ENCODE results near the gene EIF3J. TPM values are rescaled to one million over a fixed set of nuclear protein-coding genes. Genes with fewer than 3 reads are reported as not detected.

The EIF3J gene
- polyA plus RNA-seq, 2 of the 4 experiments (the other 2 are of a cell fraction): 90.6 to 114 TPM

DNA sequence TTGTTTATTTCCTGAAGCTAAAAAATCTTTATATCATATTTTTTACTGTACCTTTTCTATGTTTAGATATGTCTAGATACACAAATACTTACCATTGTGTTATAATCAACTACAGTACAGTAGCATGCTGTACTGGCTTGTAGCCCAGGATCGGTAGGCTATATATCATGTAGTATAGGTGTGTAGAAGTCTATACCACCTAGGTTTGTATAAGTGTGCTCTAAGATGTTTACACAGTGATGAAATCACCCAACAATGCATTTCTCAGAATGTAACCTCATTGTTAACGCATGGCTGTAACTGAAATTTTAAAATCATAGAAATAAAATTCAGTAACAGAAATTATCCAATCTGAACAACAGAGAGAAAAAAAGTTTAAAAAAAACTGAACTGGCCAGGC is 43.2 kb downstream of the EIF3J start:
- Histone ChIP-seq H3K27ac (no peak overlapping the region), H3K4me3 (no peak overlapping the region), H3K9me3 (no peaks in the 10 kb centered on the region), H3K4me1 (no peaks in the 10 kb centered on the region), H3K4me2 (no peak overlapping the region)
- ChIA-PET CTCF (interaction anchor here (1.2 to 3.8 kb wide), 4 partner anchors 9 to 159 kb away, joined by 3 to 22 read pairs (median 8); no protein-coding TSS in a partner anchor), POLR2A (no interaction called here)
- no peak for FAIRE-seq
- WGBS (ENCODE audit: missing lambda C conversion rate): 83% methylated on average over 2 of the region's 2 CpGs
- ATAC-seq: no peak
- DNase-seq (ENCODE audit: low read depth in 1 of 2, low spot score in 1 of 2): no peak
- TF ChIP-seq EP300 (IDR thresholded peaks at IDR 0.05) (no peak), ZNF302 (CRISPR knock-in tag; IDR thresholded peaks at IDR 0.05) (no peak), CEBPB (IDR thresholded peaks at IDR 0.05) (no peak), KDM1A (IDR thresholded peaks at IDR 0.05; ENCODE audit: low read depth) (no peak), FOSB (CRISPR knock-in tag; IDR thresholded peaks at IDR 0.05) (no peak), SMC3 (IDR thresholded peaks at IDR 0.05) (no peak), NPAS2 (CRISPR knock-in tag; IDR thresholded peaks at IDR 0.05; ENCODE audit: borderline replicate concordance) (no peak), TFCP2L1 (CRISPR knock-in tag; IDR thresholded peaks at IDR 0.05) (no peak), CBX8 (IDR thresholded peaks at IDR 0.05) (no peak), NFE2L2 (conservative IDR thresholded peaks at IDR 0.05; ENCODE audit: low read length) (no peak), FOXS1 (CRISPR knock-in tag; IDR thresholded peaks at IDR 0.05) (no peak), PHF8 (IDR thresholded peaks at IDR 0.05; ENCODE audit: borderline replicate concordance, low read depth) (no peak), EHF (CRISPR knock-in tag; IDR thresholded peaks at IDR 0.05) (no peak), ZFP36 (IDR thresholded peaks at IDR 0.05; ENCODE audit: borderline replicate concordance, partially characterized antibody) (no peak), MAFK (IDR thresholded peaks at IDR 0.05; ENCODE audit: partially characterized antibody) (no peak), HOXB13 (CRISPR knock-in tag; IDR thresholded peaks at IDR 0.05; ENCODE audit: low read depth) (no peak)
- TF ChIP-seq, protein P1, sequence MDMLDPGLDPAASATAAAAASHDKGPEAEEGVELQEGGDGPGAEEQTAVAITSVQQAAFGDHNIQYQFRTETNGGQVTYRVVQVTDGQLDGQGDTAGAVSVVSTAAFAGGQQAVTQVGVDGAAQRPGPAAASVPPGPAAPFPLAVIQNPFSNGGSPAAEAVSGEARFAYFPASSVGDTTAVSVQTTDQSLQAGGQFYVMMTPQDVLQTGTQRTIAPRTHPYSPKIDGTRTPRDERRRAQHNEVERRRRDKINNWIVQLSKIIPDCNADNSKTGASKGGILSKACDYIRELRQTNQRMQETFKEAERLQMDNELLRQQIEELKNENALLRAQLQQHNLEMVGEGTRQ (IDR thresholded peaks at IDR 0.05): no peak
- TF ChIP-seq, protein P2, sequence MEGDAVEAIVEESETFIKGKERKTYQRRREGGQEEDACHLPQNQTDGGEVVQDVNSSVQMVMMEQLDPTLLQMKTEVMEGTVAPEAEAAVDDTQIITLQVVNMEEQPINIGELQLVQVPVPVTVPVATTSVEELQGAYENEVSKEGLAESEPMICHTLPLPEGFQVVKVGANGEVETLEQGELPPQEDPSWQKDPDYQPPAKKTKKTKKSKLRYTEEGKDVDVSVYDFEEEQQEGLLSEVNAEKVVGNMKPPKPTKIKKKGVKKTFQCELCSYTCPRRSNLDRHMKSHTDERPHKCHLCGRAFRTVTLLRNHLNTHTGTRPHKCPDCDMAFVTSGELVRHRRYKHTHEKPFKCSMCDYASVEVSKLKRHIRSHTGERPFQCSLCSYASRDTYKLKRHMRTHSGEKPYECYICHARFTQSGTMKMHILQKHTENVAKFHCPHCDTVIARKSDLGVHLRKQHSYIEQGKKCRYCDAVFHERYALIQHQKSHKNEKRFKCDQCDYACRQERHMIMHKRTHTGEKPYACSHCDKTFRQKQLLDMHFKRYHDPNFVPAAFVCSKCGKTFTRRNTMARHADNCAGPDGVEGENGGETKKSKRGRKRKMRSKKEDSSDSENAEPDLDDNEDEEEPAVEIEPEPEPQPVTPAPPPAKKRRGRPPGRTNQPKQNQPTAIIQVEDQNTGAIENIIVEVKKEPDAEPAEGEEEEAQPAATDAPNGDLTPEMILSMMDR (IDR thresholded peaks at IDR 0.05): no peak
- TF ChIP-seq, protein P3, sequence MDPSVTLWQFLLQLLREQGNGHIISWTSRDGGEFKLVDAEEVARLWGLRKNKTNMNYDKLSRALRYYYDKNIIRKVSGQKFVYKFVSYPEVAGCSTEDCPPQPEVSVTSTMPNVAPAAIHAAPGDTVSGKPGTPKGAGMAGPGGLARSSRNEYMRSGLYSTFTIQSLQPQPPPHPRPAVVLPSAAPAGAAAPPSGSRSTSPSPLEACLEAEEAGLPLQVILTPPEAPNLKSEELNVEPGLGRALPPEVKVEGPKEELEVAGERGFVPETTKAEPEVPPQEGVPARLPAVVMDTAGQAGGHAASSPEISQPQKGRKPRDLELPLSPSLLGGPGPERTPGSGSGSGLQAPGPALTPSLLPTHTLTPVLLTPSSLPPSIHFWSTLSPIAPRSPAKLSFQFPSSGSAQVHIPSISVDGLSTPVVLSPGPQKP (IDR thresholded peaks at IDR 0.05; ENCODE audit: low read depth, low read length): no peak
- TF ChIP-seq, protein P4, sequence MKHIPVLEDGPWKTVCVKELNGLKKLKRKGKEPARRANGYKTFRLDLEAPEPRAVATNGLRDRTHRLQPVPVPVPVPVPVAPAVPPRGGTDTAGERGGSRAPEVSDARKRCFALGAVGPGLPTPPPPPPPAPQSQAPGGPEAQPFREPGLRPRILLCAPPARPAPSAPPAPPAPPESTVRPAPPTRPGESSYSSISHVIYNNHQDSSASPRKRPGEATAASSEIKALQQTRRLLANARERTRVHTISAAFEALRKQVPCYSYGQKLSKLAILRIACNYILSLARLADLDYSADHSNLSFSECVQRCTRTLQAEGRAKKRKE (CRISPR knock-in tag; IDR thresholded peaks at IDR 0.05; ENCODE audit: low read depth): no peak

DNA sequence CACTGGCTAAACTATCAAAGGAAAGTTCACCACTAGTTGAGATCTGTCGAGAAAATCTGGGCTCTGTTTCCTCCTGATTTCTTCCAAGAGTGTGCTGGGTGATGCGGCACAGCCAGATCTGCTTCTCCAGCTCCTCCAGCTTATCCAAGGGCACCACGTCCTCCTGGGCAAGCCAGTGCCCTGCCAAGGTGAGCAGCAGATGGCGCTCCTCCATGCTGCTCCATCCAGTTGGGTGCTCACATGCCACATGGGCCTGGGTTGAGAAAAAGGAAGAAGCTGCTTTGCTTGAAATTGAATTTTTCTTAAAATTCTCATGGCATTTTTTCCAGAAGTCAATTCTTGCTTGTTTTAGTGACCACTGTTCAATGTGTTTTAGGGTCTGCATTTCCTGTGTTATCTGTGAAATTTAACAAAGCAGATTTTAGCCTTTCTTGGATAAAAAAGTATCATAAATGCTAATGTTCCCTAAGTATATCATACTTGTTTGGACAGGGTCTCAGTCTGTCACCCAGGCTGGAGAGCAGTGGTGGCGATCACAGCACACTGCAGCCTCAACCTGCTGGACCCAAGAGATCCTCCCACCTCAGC is 47.3 kb downstream of the EIF3J start:
- DNase-seq (ENCODE audit: low read depth in 1 of 2, low spot score in 1 of 2): peak; percentile 23 to 62
- Histone ChIP-seq H3K4me3 (no peak overlapping the region), H3K9me3 (no peaks in the 10 kb centered on the region), H3K4me1 (no peaks in the 10 kb centered on the region), H3K27ac (no peak overlapping the region), H3K4me2 (no peak overlapping the region)
- FAIRE-seq: no peak
- peak; percentile 98 to 99 for ATAC-seq
- ChIA-PET CTCF (interaction anchor here (0.6 to 3.6 kb wide), 16 partner anchors 9 to 202 kb away, joined by 3 to 22 read pairs (median 4); no protein-coding TSS in a partner anchor), POLR2A (no interaction called here)
- WGBS (ENCODE audit: missing lambda C conversion rate): 58% methylated on average over 4 of the region's 5 CpGs
- TF ChIP-seq POLR2A (IDR thresholded peaks at IDR 0.05; ENCODE audit: low read length) (no peak), RARB (CRISPR knock-in tag; IDR thresholded peaks at IDR 0.05) (no peak), EHF (CRISPR knock-in tag; IDR thresholded peaks at IDR 0.05) (no peak), HOXB5 (CRISPR knock-in tag; IDR thresholded peaks at IDR 0.05) (no peak), ZC3H11A (IDR thresholded peaks at IDR 0.05) (no peak), FOSL2 (IDR thresholded peaks at IDR 0.05) (no peak), FOSL2 (CRISPR knock-in tag; IDR thresholded peaks at IDR 0.05) (no peak), BHLHE40 (IDR thresholded peaks at IDR 0.05; ENCODE audit: low read depth, low read length) (no peak), CBX8 (IDR thresholded peaks at IDR 0.05) (no peak)
- TF ChIP-seq, protein P5, sequence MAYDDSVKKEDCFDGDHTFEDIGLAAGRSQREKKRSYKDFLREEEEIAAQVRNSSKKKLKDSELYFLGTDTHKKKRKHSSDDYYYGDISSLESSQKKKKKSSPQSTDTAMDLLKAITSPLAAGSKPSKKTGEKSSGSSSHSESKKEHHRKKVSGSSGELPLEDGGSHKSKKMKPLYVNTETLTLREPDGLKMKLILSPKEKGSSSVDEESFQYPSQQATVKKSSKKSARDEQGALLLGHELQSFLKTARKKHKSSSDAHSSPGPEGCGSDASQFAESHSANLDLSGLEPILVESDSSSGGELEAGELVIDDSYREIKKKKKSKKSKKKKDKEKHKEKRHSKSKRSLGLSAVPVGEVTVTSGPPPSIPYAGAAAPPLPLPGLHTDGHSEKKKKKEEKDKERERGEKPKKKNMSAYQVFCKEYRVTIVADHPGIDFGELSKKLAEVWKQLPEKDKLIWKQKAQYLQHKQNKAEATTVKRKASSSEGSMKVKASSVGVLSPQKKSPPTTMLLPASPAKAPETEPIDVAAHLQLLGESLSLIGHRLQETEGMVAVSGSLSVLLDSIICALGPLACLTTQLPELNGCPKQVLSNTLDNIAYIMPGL (CRISPR knock-in tag; IDR thresholded peaks at IDR 0.05; ENCODE audit: borderline replicate concordance): no peak
- TF ChIP-seq, protein P6, sequence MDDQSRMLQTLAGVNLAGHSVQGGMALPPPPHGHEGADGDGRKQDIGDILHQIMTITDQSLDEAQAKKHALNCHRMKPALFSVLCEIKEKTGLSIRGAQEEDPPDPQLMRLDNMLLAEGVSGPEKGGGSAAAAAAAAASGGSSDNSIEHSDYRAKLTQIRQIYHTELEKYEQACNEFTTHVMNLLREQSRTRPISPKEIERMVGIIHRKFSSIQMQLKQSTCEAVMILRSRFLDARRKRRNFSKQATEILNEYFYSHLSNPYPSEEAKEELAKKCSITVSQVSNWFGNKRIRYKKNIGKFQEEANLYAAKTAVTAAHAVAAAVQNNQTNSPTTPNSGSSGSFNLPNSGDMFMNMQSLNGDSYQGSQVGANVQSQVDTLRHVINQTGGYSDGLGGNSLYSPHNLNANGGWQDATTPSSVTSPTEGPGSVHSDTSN (IDR thresholded peaks at IDR 0.05): no peak
- TF ChIP-seq, protein P7, sequence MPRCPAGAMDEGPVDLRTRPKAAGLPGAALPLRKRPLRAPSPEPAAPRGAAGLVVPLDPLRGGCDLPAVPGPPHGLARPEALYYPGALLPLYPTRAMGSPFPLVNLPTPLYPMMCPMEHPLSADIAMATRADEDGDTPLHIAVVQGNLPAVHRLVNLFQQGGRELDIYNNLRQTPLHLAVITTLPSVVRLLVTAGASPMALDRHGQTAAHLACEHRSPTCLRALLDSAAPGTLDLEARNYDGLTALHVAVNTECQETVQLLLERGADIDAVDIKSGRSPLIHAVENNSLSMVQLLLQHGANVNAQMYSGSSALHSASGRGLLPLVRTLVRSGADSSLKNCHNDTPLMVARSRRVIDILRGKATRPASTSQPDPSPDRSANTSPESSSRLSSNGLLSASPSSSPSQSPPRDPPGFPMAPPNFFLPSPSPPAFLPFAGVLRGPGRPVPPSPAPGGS (IDR thresholded peaks at IDR 0.05): no peak
- TF ChIP-seq, protein P8, sequence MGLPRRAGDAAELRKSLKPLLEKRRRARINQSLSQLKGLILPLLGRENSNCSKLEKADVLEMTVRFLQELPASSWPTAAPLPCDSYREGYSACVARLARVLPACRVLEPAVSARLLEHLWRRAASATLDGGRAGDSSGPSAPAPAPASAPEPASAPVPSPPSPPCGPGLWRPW (IDR thresholded peaks at IDR 0.05): no peak

All from A549 (cell line).